AG09309 (cell line): ENCODE data around the gene GOT1.

Source experiments
- DNase-seq: peaks from one replicate; pipeline ENCODE4 v3.0.0-alpha.2; 2010; ENCODE audit warnings: low read depth
- H3K4me3 ChIP-seq: 2 replicates; pipeline ENCODE4 v1.5.1; 2011; ENCODE audit warnings: mild to moderate bottlenecking, low read depth, low read length, moderate library complexity; ENCODE audit not compliant: control insufficient read depth
- TF ChIP-seq, protein P1 (sequence below): IDR thresholded peaks from 2 replicates; pipeline ENCODE4 v1.5.1; 2011; ENCODE audit warnings: mild to moderate bottlenecking, low read depth, low read length, inconsistent platforms; ENCODE audit not compliant: insufficient read depth, control insufficient read depth; ENCODE audit errors: missing control alignments

The GOT1 gene

DNA sequence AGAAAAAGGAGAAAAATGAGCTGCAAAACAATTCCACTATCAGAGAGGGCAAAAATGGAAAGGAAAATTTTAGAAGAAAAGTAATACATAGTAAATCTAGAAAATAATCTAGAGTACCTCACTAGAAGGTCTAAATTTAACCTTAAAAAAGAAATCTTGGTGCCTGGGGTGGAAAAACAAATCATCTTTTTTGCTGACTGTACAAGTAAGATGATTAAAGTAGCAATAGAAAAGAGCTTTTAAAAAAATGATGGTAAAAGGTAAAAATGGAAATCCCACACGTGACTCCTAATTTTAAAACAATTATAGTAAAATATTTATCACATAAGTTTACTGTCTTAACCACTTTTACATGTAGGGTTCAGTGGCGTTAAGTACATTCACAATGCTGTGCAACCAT is 28.8 kb upstream of the GOT1 start:
- H3K4me3 ChIP-seq: no peak overlapping the region
- DNase-seq: no peak
- TF ChIP-seq, protein P1, sequence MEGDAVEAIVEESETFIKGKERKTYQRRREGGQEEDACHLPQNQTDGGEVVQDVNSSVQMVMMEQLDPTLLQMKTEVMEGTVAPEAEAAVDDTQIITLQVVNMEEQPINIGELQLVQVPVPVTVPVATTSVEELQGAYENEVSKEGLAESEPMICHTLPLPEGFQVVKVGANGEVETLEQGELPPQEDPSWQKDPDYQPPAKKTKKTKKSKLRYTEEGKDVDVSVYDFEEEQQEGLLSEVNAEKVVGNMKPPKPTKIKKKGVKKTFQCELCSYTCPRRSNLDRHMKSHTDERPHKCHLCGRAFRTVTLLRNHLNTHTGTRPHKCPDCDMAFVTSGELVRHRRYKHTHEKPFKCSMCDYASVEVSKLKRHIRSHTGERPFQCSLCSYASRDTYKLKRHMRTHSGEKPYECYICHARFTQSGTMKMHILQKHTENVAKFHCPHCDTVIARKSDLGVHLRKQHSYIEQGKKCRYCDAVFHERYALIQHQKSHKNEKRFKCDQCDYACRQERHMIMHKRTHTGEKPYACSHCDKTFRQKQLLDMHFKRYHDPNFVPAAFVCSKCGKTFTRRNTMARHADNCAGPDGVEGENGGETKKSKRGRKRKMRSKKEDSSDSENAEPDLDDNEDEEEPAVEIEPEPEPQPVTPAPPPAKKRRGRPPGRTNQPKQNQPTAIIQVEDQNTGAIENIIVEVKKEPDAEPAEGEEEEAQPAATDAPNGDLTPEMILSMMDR: no peak

DNA sequence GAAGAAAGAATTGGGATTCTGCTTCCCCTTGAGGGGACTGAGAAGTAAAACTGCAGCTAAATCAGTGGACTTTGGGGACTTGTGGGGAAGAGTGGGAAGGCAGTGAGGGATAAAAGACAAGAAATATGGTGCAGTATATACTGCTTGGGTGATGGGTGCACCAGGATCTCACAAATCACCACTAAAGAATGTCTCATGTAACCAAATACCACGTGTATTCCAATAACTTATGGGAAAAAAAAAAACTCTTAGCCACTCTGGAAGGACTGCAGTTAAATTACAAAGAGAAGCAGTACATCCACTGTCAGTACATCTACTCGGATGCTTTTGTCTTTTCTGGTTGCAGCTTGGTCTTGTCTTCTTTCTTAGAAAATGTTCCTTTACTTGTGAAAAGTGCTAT is 27.4 kb upstream of the GOT1 start:
- TF ChIP-seq, protein P1: no peak
- DNase-seq: no peak
- no peak overlapping the region for H3K4me3 ChIP-seq

DNA sequence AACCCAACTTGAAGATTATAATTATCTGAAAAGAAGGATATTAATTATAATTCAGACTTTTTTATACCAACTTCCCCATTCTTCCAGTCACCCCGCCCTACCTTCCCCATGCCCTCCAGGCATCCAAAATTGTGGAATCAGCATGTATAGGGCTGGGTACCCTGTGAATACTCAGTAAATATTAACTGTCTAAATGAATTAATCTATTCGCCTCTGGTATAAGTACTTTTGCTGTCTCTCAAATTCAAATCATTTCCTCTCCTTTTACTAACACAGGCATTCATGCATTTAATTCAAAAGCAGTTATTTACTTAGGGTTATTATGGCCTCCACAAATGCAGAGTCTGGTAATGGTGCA is 26.5 kb upstream of the GOT1 start:
- no peak overlapping the region for H3K4me3 ChIP-seq
- no peak for DNase-seq
- TF ChIP-seq, protein P1: no peak

DNA sequence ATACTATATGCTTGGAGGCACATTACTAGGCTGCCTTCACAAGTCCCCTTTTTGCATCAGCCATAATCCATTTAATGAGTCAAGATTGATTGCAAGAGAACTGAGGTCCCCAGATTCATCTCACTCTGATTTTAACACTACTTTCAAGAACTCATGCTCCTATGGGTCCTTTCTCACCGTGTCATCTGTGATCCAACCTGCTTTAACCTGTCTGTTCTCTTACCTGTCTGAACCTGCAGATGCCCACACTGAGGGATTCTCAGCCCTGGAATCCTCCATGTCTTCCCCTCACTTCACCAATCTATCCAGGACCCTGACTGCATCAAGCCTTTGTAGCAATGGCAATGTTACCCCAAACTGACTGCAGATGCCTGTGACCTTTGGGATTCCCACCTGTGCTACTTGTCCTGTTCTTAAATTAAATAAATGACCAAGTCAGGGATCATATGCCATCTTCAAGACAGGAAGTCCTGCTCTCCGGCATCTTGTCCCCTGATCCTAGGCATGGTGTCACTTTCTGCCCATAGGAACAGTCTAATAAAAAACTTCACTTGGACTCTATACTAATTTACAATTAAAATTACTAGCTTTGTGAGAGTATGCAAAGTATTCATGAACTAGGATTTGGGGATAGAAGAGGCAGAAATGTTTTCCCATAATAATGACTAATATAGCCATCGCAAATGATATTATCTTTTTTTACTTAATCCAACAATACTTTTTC is 25.9 kb upstream of the GOT1 start:
- no peak overlapping the region for H3K4me3 ChIP-seq
- TF ChIP-seq, protein P1: no peak
- no peak for DNase-seq

DNA sequence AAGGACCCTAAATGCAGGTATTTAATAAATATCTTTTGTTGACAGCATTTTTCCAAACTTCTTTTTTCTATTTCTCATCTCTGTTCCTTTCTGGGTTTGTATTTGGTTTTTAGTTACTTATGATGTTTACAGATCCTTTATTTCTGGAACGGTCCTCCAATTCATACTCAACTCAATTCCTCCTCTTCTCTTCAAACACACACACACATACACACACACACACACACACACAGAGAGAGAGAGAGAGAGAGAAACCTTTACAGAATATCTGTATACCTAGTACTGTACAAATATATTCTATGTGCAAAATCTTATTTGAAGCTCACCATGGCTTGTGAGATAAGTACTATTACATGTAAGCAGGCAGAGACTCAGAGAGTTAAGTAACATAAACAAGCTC is 21.6 kb upstream of the GOT1 start:
- TF ChIP-seq, protein P1: no peak
- H3K4me3 ChIP-seq: no peak overlapping the region
- DNase-seq: no peak

DNA sequence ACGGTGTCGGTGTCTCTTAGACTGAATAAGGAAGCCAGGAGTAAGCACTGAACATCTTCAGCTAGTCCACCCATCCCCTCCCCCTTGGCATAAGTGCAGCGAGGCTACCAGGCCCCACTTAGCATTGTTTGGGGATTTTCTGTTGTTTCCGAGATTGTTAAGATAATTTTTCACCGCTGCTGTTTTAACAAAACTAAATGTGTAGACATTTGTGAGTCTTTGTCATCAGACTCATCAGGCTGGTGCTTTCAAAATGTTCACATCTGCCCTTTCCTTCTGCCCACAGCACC is 21.0 kb upstream of the GOT1 start:
- DNase-seq: no peak
- H3K4me3 ChIP-seq: no peak overlapping the region
- TF ChIP-seq, protein P1: no peak
